Measurements from ENCODE around the gene ARHGAP22. TPM values are rescaled to one million over a fixed set of nuclear protein-coding genes. Genes with fewer than 3 reads are reported as not detected.

The ARHGAP22 gene
- total and polyA plus RNA-seq, 2 of the 4 experiments (the other 2 are of a cell fraction) = 28.3 to 30.2 TPM

GRCh38 chr10:48496105-48496830 lies 108.6 kb downstream of the ARHGAP22 start (continued):
- no peak for TF ChIP-seq USF2 (IDR thresholded peaks at IDR 0.05; ENCODE audit: low read depth, low read length)

GRCh38 chr10:48495282-48496045 lies 109.4 kb downstream of the ARHGAP22 start:
- DNase-seq = no peak
- Histone ChIP-seq H3K4me1 (ENCODE audit: control insufficient read depth, insufficient read depth, low read length) (peaks cover 20% of the 10 kb centered on the region), H2AFZ (replicated peaks; ENCODE audit: low read length, poor library complexity) (no peak overlapping the region), H3K27me3 (ENCODE audit: control insufficient read depth, insufficient read depth, low read length) (no peaks in the 10 kb centered on the region), H3K36me3 (ENCODE audit: control insufficient read depth, insufficient read depth, low read length) (no peaks in the 10 kb centered on the region), H3K18ac (ENCODE audit: low read depth, low read length) (no peak overlapping the region; the same call in 1 of the 2 replicates), H3K14ac (replicated peaks; ENCODE audit: low read depth, low read length) (no peak overlapping the region), H4K20me1 (ENCODE audit: insufficient read depth, low read length) (peaks cover 39% of the 10 kb centered on the region; the same call in 1 of the 2 replicates), H4K8ac (ENCODE audit: low read depth in 2 of 2, low read length in 2 of 2) (no peak overlapping the region), H2BK20ac (ENCODE audit: low read depth, low read length) (no peak overlapping the region), H3K56ac (ENCODE audit: extremely low read depth, insufficient read depth, low read length) (no peak overlapping the region), H3K4me2 (ENCODE audit: low read depth, low read length) (no peak overlapping the region), H2AK5ac (ENCODE audit: low read depth, low read length) (no peak overlapping the region), H3K79me1 (ENCODE audit: low read depth in 1 of 2, low read length in 2 of 2) (peaks cover 41 to 91% of the 10 kb centered on the region in 2 experiments), H3K23ac (ENCODE audit: low read depth, low read length) (no peak overlapping the region), H2BK15ac (ENCODE audit: low read depth, low read length) (no peak overlapping the region), H3K9me1 (ENCODE audit: insufficient read depth, low read length) (peaks cover 43% of the 10 kb centered on the region), H3K4ac (ENCODE audit: low read depth, low read length) (peak overlapping the region; percentile 8; the same call in 1 of the 2 replicates), H4K5ac (ENCODE audit: low read depth, low read length) (no peak overlapping the region), H4K91ac (ENCODE audit: insufficient read depth, low read depth, low read length) (0 out of 2 replicates have a peak overlapping the region, but pooled peaks have one; percentile 12), H3K9ac (ENCODE audit: low read depth, low read length) (no peak overlapping the region), H2BK5ac (ENCODE audit: low read depth, low read length, poor library complexity, severe bottlenecking) (no peak overlapping the region), H3K4me3 (ENCODE audit: insufficient read depth, low read depth, low read length) (no peak overlapping the region), H3K27ac (ENCODE audit: insufficient read depth, low read length) (no peak overlapping the region), H2BK120ac (ENCODE audit: low read depth, low read length) (no peak overlapping the region), H2AK9ac (replicated peaks; ENCODE audit: low read depth, low read length, poor library complexity) (peak overlapping the region; percentile 12), H3K9me3 (ENCODE audit: control insufficient read depth, insufficient read depth, low read length) (no peaks in the 10 kb centered on the region)
- no peak for ATAC-seq (ENCODE audit: low read depth)
- CTCF ChIA-PET = interaction anchor here (0.6 to 0.7 kb wide), 3 partner anchors 11 to 173 kb away, joined by 3 read pairs; no protein-coding TSS in a partner anchor
- in situ Hi-C loops (cut with MboI; ENCODE audit: low sequenced_read_pairs) = no loop called here
- WGBS, 2 experiments (ENCODE audit: extremely low coverage in 2 of 2, insufficient read length in 1 of 2) = 67% methylated on average over 1 of the region's 11 CpGs; no CpG with 5 or more reads in 1 of the 2 experiments
- TF ChIP-seq FOS (IDR thresholded peaks at IDR 0.05; ENCODE audit: low read depth, low read length) (no peak), RCOR1 (IDR thresholded peaks at IDR 0.05; ENCODE audit: insufficient replicate concordance, low read length) (no peak)
- dilution Hi-C loops (cut with HindIII; ENCODE audit: low sequenced_read_pairs, unreplicated experiment) = no loop called here
- no TSS peak for BruUV-seq (replicated peaks)
- intact Hi-C loops (cut with micrococcal nuclease) = no loop called here
- POLR2A ChIA-PET (ENCODE audit: unreplicated experiment) = no interaction called here

Measured in IMR-90 (cell line).